K562 (cell line): ENCODE measurements around the gene CPM. TPM values are rescaled to one million over a fixed set of nuclear protein-coding genes. Genes with fewer than 3 reads are reported as not detected.

Experiments
- CBFA2T3 ChIP-seq: fragments of 450-650 bp; IDR thresholded peaks from 2 replicates; pipeline ENCODE4 v1.6.1; 2017
- CCNT2 ChIP-seq: IDR thresholded peaks from 2 replicates; pipeline ENCODE4 v1.6.1; 2011; ENCODE audit warnings: borderline replicate concordance, low read depth, mild to moderate bottlenecking, moderate library complexity, mixed read lengths, low read length; ENCODE audit not compliant: insufficient read length; ENCODE audit errors: extremely low read depth
- KDM4B ChIP-seq, 2 experiments: fragments of 450-650 bp in 1 of 2; sonication (generic) in 1 of 2; IDR thresholded peaks; 2 replicates each; pipeline ENCODE4 v1.6.1; 2016 to 2017; ENCODE audit warnings: borderline replicate concordance in 2 of 2, antibody characterized with exemption in 1 of 2, low read depth in 1 of 2, mild to moderate bottlenecking in 1 of 2
- NR0B1 ChIP-seq: fragments of 450-650 bp; IDR thresholded peaks from one replicate; pipeline ENCODE4 v1.6.1; 2018; ENCODE audit warnings: mild to moderate bottlenecking, moderate library complexity; ENCODE audit not compliant: partially characterized antibody
- POLR2AphosphoS5 ChIP-seq: IDR thresholded peaks from 2 replicates; pipeline ENCODE4 v1.6.1; 2011; ENCODE audit warnings: mild to moderate bottlenecking, low read depth, low read length, moderate library complexity; ENCODE audit not compliant: control insufficient read depth, insufficient read depth
- TAL1 ChIP-seq: fragments of 450-650 bp; IDR thresholded peaks from 2 replicates; pipeline ENCODE4 v1.6.1; 2016; ENCODE audit warnings: mild to moderate bottlenecking
- TCF3 ChIP-seq: sonication (generic); formaldehyde crosslinking; IDR thresholded peaks from 2 replicates; pipeline ENCODE4 v1.4.0; 2020; ENCODE audit warnings: mild to moderate bottlenecking, missing genetic modification reagents
- TEAD4 ChIP-seq, 2 experiments: sonication (generic) in 1 of 2; formaldehyde crosslinking in 1 of 2; IDR thresholded peaks; 2 replicates each; pipeline versions ENCODE4 v1.6.1 to v1.8.0; 2012 to 2022; ENCODE audit warnings: borderline replicate concordance in 1 of 2, inconsistent platforms in 1 of 2, low read length in 1 of 2, mild to moderate bottlenecking in 1 of 2, missing genetic modification reagents in 1 of 2
- TFE3 ChIP-seq: fragments of 450-650 bp; formaldehyde crosslinking; IDR thresholded peaks from 2 replicates; pipeline ENCODE4 v1.4.0; 2020; ENCODE audit warnings: mild to moderate bottlenecking, mixed read lengths
- USF1 ChIP-seq: sonication (generic); formaldehyde crosslinking; IDR thresholded peaks from 2 replicates; pipeline ENCODE4 v1.9.0; 2022; ENCODE audit warnings: mild to moderate bottlenecking, missing genetic modification reagents
- USF2 ChIP-seq: sonication (generic); formaldehyde crosslinking; IDR thresholded peaks from 2 replicates; pipeline ENCODE4 v1.5.0; 2020; ENCODE audit warnings: missing genetic modification reagents
- ZNF431 ChIP-seq: sonication (generic); formaldehyde crosslinking; IDR thresholded peaks from 2 replicates; pipeline ENCODE4 v1.8.0; 2022; ENCODE audit warnings: mild to moderate bottlenecking, missing genetic modification reagents
- polyA plus RNA-seq, 8 experiments: library from polyadenylated mRNA; depleted of rRNA in 4 of 8; stranded (reverse) in 5 of 8; unstranded in 3 of 8; fragments of >200 nt; fragmentation: Nextera tagmentation in 2 of 8; fragmentation: Illumina TruSeq in 1 of 8; extraction: Ambion mirVana in 2 of 8; extraction: Trizol in 1 of 8; gene quantifications; 2 replicates each; pipeline versions ENCODE4 v1.2.1 to v1.2.3, GENCODE V29; 2011 to 2014; ENCODE audit warnings: inconsistent platforms in 1 of 8, missing spikeins in 1 of 8
- total RNA-seq, 7 experiments: library from RNA; depleted of rRNA in 6 of 7; stranded (reverse); fragments of >200 nt in 6 of 7; fragmentation: Illumina TruSeq in 2 of 7; extraction: Trizol in 2 of 7; gene quantifications; 2 replicates each; pipeline versions ENCODE4 v1.2.1 to v1.2.3, GENCODE V29; 2011 to 2021; ENCODE audit warnings: low replicate concordance in 1 of 7

Gene CPM
- total and polyA plus RNA-seq, 9 of the 15 experiments (the other 6 are each of a cell fraction or from before 2014, with no cell fraction given): 0.31 TPM; not detected in 8

DNA sequence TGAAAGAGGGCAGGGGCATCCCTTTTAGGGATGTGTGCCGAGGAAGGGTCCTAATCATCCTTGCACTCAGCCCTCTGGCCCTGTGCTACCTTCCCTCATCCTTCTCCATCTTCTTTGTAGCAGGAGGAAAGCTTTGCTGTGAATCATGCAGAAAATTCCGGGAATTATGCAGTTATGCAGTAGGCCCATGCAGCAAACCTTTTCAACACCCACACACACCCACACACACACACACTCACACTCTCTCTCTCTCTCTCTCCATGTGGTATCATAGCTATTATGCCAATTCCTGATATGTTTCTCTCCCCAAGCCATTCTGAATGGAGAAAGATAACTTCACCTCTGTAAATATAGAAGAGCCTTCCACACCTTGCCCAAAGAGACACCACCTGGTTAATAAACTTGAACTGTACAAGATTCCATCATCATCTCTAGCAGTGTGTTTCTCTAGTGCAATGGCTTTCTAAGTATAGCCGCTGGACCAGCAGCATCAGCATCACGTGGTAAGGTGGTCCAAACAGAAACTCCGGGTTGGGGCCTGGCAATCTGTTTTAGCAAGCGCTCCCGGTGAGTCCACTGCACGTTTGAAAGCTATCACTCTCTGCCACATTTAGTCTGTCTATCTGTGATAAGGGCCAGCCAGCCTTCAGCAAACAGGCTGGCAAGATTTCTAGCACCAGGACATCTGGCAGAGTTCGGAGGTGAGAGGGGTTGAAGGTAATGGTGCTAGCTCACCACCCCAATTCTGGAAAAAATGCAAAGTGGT lies 67.4 kb downstream of the CPM start (continued):
- no peak for TF ChIP-seq ZNF431
- peak; percentile 75 for TF ChIP-seq TEAD4 (IDR thresholded peaks at IDR 0.05; ENCODE audit: low read length)
- no peak for TF ChIP-seq TEAD4 (CRISPR knock-in tag; IDR thresholded peaks at IDR 0.05; ENCODE audit: borderline replicate concordance)
- peak; percentile 54 for TF ChIP-seq USF2 (CRISPR knock-in tag)
- peak; percentile 80 for TF ChIP-seq CBFA2T3
- peak; percentile 56 for TF ChIP-seq USF1
- TF ChIP-seq NR0B1: no peak
- TF ChIP-seq POLR2AphosphoS5: peak; percentile 66; the same call in 1 of the 2 replicates
- TF ChIP-seq KDM4B (IDR thresholded peaks at IDR 0.05; ENCODE audit: borderline replicate concordance in 2 of 2, low read depth in 1 of 2): no peak
- peak; percentile 62 for TF ChIP-seq TFE3 (CRISPR knock-in tag)
- TF ChIP-seq TAL1: peak; percentile 81
- no peak for TF ChIP-seq CCNT2
- peak; percentile 63 for TF ChIP-seq TCF3
- TF ChIP-seq, all 486 proteins: peak for 14
